ENCODE results near the gene HSPA12B. TPM values are rescaled to one million over a fixed set of nuclear protein-coding genes. Genes with fewer than 3 reads are reported as not detected.

Gene HSPA12B
- total RNA-seq, 2 donors from 2014 or later: 1.5 to 1.7 TPM

GRCh38 chr20:3741836-3742458 is 9.5 kb downstream of the HSPA12B start:
- Histone ChIP-seq H3K4me1 (no peaks in the 10 kb centered on the region), H3K9me3 (no peaks in the 10 kb centered on the region), H3K36me3 (no peaks in the 10 kb centered on the region), H3K4me3 (no peak overlapping the region), H3K27me3 (no peaks in the 10 kb centered on the region), H3K27ac (no peak overlapping the region), H3K9ac (ENCODE audit: low read depth in 2 of 2, low read length in 2 of 2) (no peak overlapping the region)
- TF ChIP-seq, protein P1, sequence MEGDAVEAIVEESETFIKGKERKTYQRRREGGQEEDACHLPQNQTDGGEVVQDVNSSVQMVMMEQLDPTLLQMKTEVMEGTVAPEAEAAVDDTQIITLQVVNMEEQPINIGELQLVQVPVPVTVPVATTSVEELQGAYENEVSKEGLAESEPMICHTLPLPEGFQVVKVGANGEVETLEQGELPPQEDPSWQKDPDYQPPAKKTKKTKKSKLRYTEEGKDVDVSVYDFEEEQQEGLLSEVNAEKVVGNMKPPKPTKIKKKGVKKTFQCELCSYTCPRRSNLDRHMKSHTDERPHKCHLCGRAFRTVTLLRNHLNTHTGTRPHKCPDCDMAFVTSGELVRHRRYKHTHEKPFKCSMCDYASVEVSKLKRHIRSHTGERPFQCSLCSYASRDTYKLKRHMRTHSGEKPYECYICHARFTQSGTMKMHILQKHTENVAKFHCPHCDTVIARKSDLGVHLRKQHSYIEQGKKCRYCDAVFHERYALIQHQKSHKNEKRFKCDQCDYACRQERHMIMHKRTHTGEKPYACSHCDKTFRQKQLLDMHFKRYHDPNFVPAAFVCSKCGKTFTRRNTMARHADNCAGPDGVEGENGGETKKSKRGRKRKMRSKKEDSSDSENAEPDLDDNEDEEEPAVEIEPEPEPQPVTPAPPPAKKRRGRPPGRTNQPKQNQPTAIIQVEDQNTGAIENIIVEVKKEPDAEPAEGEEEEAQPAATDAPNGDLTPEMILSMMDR (IDR thresholded peaks at IDR 0.05): no peak
- intact Hi-C loops (cut with DNase I): no loop called here
- DNase-seq: no peak

DNA sequence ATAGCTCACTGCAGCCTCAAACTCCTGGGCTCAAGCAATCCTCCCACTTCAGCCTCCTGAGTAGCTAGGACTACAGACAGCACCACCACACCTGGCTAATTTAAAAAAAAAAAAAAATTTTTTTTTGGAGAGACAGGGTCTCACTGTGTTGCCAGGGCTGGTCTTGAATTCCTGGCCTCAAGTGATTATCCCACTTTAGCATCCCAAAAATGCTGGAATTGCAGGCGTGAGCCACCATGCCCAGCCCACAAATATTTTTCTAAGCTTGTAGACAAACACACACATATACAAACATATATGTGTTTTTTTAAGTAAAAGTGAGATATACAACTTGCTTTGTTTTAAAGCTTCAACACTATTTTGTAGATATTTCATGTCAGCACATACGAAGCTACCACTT is 10.8 kb downstream of the HSPA12B start:
- Histone ChIP-seq H3K4me3 (no peak overlapping the region), H3K27ac (no peak overlapping the region), H3K9me3 (no peaks in the 10 kb centered on the region), H3K27me3 (no peaks in the 10 kb centered on the region), H3K4me1 (no peaks in the 10 kb centered on the region), H3K9ac (ENCODE audit: low read depth in 2 of 2, low read length in 2 of 2) (no peak overlapping the region), H3K36me3 (no peaks in the 10 kb centered on the region)
- TF ChIP-seq, protein P1 (IDR thresholded peaks at IDR 0.05): no peak
- no peak for DNase-seq
- intact Hi-C loops (cut with DNase I): no loop called here

DNA sequence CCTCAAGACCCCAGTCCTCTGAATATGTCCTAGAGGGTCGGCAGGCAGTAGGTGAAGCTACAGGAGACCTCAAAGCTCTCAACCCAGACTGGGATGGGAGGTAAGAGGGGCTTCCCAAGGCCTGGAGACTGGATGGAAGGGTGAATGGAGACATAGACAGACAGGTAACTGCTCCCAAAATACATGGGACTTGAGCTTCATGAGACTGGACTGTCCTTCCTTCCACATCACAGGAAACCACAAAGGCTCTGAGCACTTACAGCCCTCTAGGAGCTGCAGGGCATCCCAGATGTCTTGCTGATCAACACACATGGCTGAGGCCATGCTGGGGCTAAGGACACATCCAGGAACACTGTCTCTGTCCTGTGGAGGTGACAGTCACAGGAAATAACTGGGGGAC is 11.6 kb downstream of the HSPA12B start:
- Histone ChIP-seq H3K4me3 (no peak overlapping the region), H3K27me3 (no peaks in the 10 kb centered on the region), H3K27ac (no peak overlapping the region), H3K36me3 (no peaks in the 10 kb centered on the region), H3K4me1 (no peaks in the 10 kb centered on the region), H3K9me3 (no peaks in the 10 kb centered on the region), H3K9ac (ENCODE audit: low read depth in 2 of 2, low read length in 2 of 2) (no peak overlapping the region)
- TF ChIP-seq, protein P1 (IDR thresholded peaks at IDR 0.05): no peak
- no peak for DNase-seq
- intact Hi-C loops (cut with DNase I): no loop called here

DNA sequence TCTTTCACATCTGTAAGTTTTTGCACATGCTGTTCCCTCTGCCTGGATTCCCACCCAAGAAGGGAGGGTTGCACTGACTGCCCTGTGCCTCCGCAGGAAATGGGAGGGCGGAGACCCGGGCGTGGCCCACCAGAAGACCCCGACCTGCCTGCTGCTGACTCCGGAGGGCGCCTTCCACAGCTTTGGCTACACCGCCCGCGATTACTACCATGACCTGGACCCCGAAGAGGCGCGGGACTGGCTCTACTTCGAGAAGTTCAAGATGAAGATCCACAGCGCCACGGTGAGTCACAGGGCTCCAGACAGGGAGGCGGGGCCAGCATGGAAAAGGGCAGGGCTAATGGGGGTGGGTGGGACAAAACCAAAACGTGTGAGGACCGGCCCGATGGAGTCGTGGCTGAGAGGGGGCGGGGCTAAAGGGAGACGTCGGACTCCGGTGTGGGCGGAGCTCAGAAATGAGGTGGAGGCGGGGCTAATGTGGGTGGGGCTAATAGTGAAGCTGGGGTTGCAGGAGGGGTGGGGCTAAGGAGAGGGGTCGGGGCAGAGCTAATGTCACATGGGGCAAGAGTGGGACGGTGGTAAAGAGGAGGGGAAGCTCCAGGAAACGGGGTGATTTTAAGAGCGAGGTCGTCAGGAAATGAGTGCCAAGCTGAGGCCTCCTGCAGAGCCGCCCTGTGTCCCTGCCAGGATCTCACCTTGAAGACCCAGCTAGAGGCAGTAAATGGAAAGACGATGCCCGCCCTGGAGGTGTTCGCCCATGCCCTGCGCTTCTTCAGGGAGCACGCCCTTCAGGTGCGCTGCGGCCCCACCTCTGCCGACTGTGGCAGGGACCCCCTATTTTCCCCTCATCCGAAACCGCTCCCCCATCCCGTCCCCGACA is 12.6 kb downstream of the HSPA12B start:
- Histone ChIP-seq H3K9me3 (no peaks in the 10 kb centered on the region), H3K4me1 (no peaks in the 10 kb centered on the region), H3K27me3 (peaks cover 3% of the 10 kb centered on the region), H3K4me3 (no peak overlapping the region), H3K36me3 (no peaks in the 10 kb centered on the region), H3K27ac (no peak overlapping the region), H3K9ac (ENCODE audit: low read depth in 2 of 2, low read length in 2 of 2) (no peak overlapping the region)
- peak; percentile 70 for DNase-seq
- intact Hi-C loops (cut with DNase I): no loop called here
- TF ChIP-seq, protein P1 (IDR thresholded peaks at IDR 0.05): no peak

- TF ChIP-seq, protein P1 (IDR thresholded peaks at IDR 0.05): no peak
- DNase-seq: no peak
- no peak overlapping the region for H3K4me3 ChIP-seq
- H3K9ac ChIP-seq (ENCODE audit: low read depth in 2 of 2, low read length in 2 of 2): no peak overlapping the region
- H3K36me3 ChIP-seq: no peaks in the 10 kb centered on the region
- no peaks in the 10 kb centered on the region for H3K4me1 ChIP-seq
- H3K27me3 ChIP-seq: peaks cover 10% of the 10 kb centered on the region
- no peaks in the 10 kb centered on the region for H3K9me3 ChIP-seq
- H3K27ac ChIP-seq: no peak overlapping the region
- intact Hi-C loops (cut with DNase I): no loop called here
These were observed 13.2 kb downstream of the HSPA12B start for GRCh38 chr20:3745686-3746173.
